ENCODE measurements around the gene MUC13. TPM values are rescaled to one million over a fixed set of nuclear protein-coding genes. Genes with fewer than 3 reads are reported as not detected.

Gene MUC13
- total and polyA plus RNA-seq, 9 of the 15 experiments (the other 6 are each of a cell fraction or from before 2014, with no cell fraction given) = 0.09 TPM; not detected in 8

- Histone ChIP-seq H3K9me3 (replicated peaks; ENCODE audit: control insufficient read depth, insufficient read depth, low read depth, low read length) (no peaks in the 10 kb centered on the region), H2AFZ (ENCODE audit: low read depth, low read length) (no peak overlapping the region), H3K4me1 (replicated peaks in 1 of 2; ENCODE audit: control insufficient read depth in 2 of 2, insufficient read depth in 2 of 2, low read length in 2 of 2) (peaks cover 4 to 18% of the 10 kb centered on the region in 2 experiments; a peak in 3 of 5 replicates), H3K27ac (ENCODE audit: extremely low read depth, low read depth, low read length) (no peak overlapping the region), H3K4me3 (no peak overlapping the region), H3K36me3 (ENCODE audit: control insufficient read depth, insufficient read depth, low read length) (no peaks in the 10 kb centered on the region), H3K9me1 (ENCODE audit: control insufficient read depth, insufficient read depth, low read length) (no peaks in the 10 kb centered on the region), H4K20me1 (replicated peaks; ENCODE audit: control insufficient read depth, insufficient read depth, low read length) (no peaks in the 10 kb centered on the region), H3K4me2 (ENCODE audit: insufficient read depth, low read length) (no peak overlapping the region), H3K9ac (ENCODE audit: insufficient read depth in 1 of 2, low read depth in 2 of 2, low read length in 2 of 2) (no peak overlapping the region), H3K79me2 (ENCODE audit: control insufficient read depth, insufficient read depth, low read length) (peaks cover 4% of the 10 kb centered on the region; the same call in 2 of the 3 replicates), H3K27me3 (ENCODE audit: control insufficient read depth in 2 of 2, insufficient read depth in 2 of 2, low read length in 2 of 2) (no peaks in the 10 kb centered on the region; a peak in 1 of 5 replicates)
- FAIRE-seq (peak; percentile 11), ATAC-seq (no peak), DNase-seq (ENCODE audit: extremely low read depth in 1 of 4, low spot score in 3 of 4) (no peak)
- intact Hi-C loops (cut with micrococcal nuclease) (no loop called here), in situ Hi-C loops (cut with MboI) (no loop called here)
- 51% methylated on average over 5 of the region's 5 CpGs for WGBS (ENCODE audit: insufficient coverage, low coverage, missing lambda C conversion rate)
- BruUV-seq (replicated peaks) = no TSS peak
- CTCF ChIA-PET (ENCODE audit: low intra/inter-chr PET ratio) = no interaction called here
- TF ChIP-seq TSHZ1 (CRISPR knock-in tag; IDR thresholded peaks at IDR 0.05) (no peak), PKNOX1 (IDR thresholded peaks at IDR 0.05) (no peak), XRCC5 (IDR thresholded peaks at IDR 0.05; ENCODE audit: low read depth, low read length) (no peak), TARDBP (IDR thresholded peaks at IDR 0.05) (no peak)
- POLR2A ChIA-PET = interaction anchor here (0.8 kb wide), 1 partner anchor 63 kb away, joined by 3 read pairs; no protein-coding TSS in a partner anchor
Observed at GRCh38 chr3:124890573-124891190, 43.9 kb downstream of the MUC13 start.

Measured in K562 (cell line).